Effector memory CD4-positive, alpha-beta T cell (primary cell): Measurements from ENCODE around the gene MMP15.
"Not testable (repeated sequence)": the region's sequence is repeated elsewhere in the genome, so short reads cannot be mapped to it uniquely, and the experiment has no call there.

Experiments
- DNase-seq, 3 donors: peaks; one replicate each; pipeline ENCODE4 v3.0.0-alpha.2; 2020
- H3K27ac ChIP-seq: 2 replicates; pipeline ENCODE4 v1.7.0; 2013; ENCODE audit warnings: mild to moderate bottlenecking, low read length, moderate library complexity; ENCODE audit not compliant: insufficient read depth, poor library complexity, severe bottlenecking
- H3K27me3 ChIP-seq: replicated peaks from 2 replicates; pipeline ENCODE4 v1.7.0; 2013; ENCODE audit warnings: mild to moderate bottlenecking, low read length; ENCODE audit not compliant: insufficient read depth, control insufficient read depth, poor library complexity, severe bottlenecking
- H3K36me3 ChIP-seq: 2 replicates; pipeline ENCODE4 v1.7.0; 2013; ENCODE audit warnings: mild to moderate bottlenecking, low read length, moderate library complexity; ENCODE audit not compliant: control insufficient read depth, insufficient read depth
- H3K4me1 ChIP-seq: 2 replicates; pipeline ENCODE4 v1.7.0; 2013; ENCODE audit warnings: low read length, mild to moderate bottlenecking; ENCODE audit not compliant: control insufficient read depth, insufficient read depth, poor library complexity, severe bottlenecking
- H3K4me3 ChIP-seq: 2 replicates; pipeline ENCODE4 v1.7.0; 2013; ENCODE audit warnings: low read length, low read depth, mild to moderate bottlenecking; ENCODE audit not compliant: insufficient read depth, poor library complexity, severe bottlenecking
- H3K9me3 ChIP-seq: 2 replicates; pipeline ENCODE4 v1.7.0; 2013; ENCODE audit warnings: mild to moderate bottlenecking, low read length, moderate library complexity; ENCODE audit not compliant: control insufficient read depth

Gene MMP15

DNA sequence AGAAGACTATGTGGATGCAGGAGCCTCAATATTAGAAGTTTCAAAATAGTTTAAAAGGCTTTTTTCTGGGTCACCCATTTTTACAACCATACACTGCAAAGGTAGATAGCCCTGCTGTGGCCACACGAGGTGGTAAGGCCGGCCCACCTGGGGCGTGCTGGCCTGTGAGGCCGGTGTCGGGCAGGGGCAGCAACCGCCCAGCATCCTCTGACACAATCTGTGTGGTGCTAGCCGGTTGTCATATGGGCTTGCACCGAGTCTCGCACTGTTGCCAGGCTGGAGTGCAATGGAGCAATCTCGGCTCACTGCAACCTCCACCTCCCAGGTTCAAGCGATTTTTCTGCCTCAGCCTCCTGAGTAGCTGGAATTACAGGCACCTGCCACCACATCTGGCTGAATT, 59.6 kb downstream of the MMP15 start:
- Histone ChIP-seq H3K27ac (no peak overlapping the region), H3K36me3 (no peaks in the 10 kb centered on the region), H3K27me3 (no peaks in the 10 kb centered on the region), H3K4me1 (no peaks in the 10 kb centered on the region), H3K4me3 (no peak overlapping the region), H3K9me3 (no peaks in the 10 kb centered on the region)
- DNase-seq: no peak

DNA sequence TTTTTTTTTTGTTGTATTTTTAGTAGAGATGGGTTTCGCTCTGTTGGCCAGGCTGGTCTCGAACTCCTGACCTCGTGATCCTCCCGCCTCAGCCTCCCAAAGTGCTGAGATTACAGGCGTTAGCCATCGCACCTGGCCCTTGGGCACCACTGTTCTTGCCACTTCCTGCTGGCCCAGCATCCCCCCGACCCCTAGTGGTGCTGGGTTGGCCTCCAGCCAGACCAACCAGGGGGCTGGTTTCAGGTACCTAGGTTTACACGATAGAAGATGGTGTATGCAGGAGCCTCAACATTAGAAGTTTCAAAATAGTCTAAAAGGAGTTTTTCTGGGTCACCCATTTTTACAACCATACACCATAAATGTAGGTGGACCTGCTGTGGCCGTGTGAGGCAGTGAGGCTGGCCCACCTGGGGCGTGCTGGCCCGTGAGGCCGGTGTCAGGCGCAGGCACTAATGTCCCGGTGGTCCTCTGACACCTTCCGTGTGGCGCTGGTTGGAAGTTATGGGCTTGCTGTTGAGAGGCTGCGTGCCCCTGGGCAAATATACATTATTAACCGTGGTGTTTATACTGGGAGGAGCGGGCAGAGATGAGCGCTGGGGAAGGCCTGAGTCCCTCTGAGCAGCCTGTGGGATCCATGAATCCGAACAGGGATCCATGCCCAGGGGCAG, 60.2 kb downstream of the MMP15 start:
- H3K27ac ChIP-seq: no peak overlapping the region
- no peak overlapping the region for H3K4me3 ChIP-seq
- no peaks in the 10 kb centered on the region for H3K4me1 ChIP-seq
- DNase-seq: no peak
- no peaks in the 10 kb centered on the region for H3K9me3 ChIP-seq
- no peaks in the 10 kb centered on the region for H3K36me3 ChIP-seq
- H3K27me3 ChIP-seq: no peaks in the 10 kb centered on the region

DNA sequence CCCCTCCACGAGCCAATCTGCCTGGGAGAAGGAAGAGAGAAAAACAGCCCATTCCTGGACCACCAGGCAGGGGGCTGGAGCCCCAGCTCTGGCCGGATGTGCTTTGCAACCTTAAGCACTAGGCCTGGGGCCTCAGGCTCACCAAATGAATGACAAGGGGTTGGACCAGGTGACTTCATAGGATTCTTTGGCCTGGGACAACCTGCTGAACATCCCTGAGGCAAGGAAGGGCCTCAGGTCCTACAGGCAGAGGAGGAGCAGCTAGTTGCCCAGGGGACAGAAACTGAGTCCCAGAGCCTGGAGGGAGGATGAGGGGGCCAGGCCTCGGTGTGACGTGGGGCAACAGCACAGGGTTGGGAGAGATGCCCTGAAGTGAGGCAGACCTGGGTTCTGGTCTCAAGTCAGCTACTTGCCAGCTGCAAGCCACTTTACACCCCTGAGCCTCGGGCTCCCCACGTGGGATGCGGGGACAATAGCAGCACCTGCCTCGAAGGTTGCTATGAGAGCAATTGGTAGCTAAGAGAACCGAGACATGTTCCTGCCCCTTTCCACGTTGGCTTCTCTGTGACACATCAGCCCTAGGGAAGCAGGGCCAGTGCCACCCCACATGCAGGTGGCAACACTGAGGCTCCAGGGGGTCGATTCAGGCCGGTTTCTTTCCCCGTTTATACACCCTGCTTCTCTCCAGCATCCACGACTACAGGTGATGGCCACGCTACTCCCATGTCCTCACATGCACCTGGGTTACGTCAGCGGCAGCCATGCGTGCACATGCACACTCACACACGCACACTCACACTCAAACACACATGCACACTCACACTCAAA, 61.0 kb downstream of the MMP15 start:
- Histone ChIP-seq H3K27me3 (no peaks in the 10 kb centered on the region), H3K4me1 (no peaks in the 10 kb centered on the region), H3K27ac (no peak overlapping the region), H3K4me3 (no peak overlapping the region), H3K9me3 (no peaks in the 10 kb centered on the region), H3K36me3 (no peaks in the 10 kb centered on the region)
- no peak for DNase-seq

DNA sequence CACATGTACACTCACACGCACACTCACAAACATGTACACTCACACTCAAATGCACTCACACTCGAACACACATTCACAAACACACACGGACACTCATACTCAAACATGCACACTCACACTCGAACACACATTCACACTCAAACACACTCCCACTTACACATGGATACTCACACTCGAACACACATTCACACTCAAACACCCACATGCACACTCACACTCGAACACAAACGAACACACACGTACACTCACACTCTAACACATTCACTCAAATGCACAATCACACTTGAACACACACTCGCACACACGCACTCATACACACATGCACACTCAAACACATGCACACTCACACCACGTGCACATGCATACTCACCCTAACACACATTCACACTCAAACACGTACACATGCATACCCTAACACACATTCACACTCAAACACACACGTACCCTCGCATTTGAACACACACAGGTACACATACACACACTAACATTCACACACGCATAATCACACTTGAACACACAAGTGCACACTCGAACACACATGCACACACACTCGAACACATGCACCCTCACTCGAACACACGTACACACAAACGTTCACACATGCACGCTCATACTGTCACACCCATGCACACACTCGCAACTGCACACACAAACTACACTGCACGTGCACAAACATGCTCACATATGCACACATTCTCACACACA, 61.8 kb downstream of the MMP15 start:
- Histone ChIP-seq H3K4me1 (no peaks in the 10 kb centered on the region), H3K36me3 (no peaks in the 10 kb centered on the region), H3K4me3 (no peak overlapping the region)

DNA sequence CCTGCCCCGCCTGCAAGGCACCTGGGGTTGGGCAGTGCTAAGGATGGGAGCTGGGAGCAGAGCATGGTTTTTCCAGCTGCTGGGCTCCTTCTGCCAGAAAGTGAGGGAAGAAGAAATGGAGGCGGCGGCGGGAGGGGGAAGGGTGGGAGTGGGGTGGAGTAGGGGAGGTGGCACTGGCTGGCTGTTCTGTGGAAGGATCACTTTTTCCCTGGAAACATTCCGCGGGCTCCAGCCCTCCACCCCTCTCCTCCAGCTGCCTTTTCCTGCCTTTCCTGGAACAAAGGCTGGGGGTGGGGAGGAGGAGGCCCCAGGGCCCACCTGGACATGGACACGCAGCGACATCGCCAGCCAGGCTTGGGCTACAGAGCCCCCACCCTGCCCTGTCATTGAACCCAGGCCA, 62.5 kb downstream of the MMP15 start:
- no peak for DNase-seq
- no peaks in the 10 kb centered on the region for H3K27me3 ChIP-seq
- no peaks in the 10 kb centered on the region for H3K4me1 ChIP-seq
- no peak overlapping the region for H3K27ac ChIP-seq
- H3K9me3 ChIP-seq: no peaks in the 10 kb centered on the region
- H3K4me3 ChIP-seq: no peak overlapping the region
- no peaks in the 10 kb centered on the region for H3K36me3 ChIP-seq

More for the DNA sequence above, 61.8 kb downstream of the MMP15 start:
- no peak overlapping the region for H3K27ac ChIP-seq
- H3K9me3 ChIP-seq: no peaks in the 10 kb centered on the region
- no peak for DNase-seq
- no peaks in the 10 kb centered on the region for H3K27me3 ChIP-seq

DNA sequence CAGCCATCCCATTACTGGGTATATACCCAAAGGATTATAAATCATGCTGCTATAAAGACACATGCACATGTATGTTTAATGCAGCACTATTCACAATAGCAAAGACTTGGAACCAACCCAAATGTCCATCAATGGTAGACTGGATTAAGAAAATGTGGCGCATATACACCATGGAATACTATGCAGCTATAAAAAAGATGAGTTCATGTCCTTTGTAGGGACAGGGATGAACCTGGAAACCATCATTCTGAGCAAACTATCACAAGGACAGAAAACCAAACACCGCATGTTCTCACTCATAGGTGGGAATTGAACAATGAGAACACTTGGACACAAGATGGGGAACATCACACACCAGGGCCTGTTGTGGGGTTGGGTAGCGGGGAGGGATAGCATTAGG, 64.8 kb downstream of the MMP15 start:
- H3K9me3 ChIP-seq, DNase-seq, H3K36me3 ChIP-seq, H3K4me1 ChIP-seq, H3K27me3 ChIP-seq, H3K4me3 ChIP-seq, H3K27ac ChIP-seq: not testable (repeated sequence)

DNA sequence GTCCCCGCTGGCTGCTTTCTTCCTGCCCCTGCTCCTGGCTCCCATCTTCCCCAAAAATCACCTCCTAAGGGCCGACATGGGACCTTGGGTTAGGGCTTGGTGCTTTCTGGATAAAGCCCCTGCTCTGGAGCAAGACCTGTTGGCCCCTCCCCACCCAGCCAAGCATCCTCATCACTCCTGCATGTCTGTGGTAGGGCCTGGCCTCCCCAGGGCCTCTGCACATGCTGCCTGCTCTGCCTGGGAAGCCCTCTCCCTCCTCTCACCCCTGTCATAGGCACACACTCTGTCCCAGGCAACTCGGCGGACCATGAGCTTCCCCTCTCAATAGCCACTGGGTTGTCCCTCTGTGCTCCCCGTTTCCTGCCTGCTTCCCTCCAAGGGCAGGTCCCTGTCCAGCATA, 68.5 kb downstream of the MMP15 start:
- Histone ChIP-seq H3K27ac (no peak overlapping the region), H3K27me3 (no peaks in the 10 kb centered on the region), H3K4me3 (no peak overlapping the region), H3K9me3 (no peaks in the 10 kb centered on the region), H3K36me3 (no peaks in the 10 kb centered on the region), H3K4me1 (no peaks in the 10 kb centered on the region)
- no peak for DNase-seq

DNA sequence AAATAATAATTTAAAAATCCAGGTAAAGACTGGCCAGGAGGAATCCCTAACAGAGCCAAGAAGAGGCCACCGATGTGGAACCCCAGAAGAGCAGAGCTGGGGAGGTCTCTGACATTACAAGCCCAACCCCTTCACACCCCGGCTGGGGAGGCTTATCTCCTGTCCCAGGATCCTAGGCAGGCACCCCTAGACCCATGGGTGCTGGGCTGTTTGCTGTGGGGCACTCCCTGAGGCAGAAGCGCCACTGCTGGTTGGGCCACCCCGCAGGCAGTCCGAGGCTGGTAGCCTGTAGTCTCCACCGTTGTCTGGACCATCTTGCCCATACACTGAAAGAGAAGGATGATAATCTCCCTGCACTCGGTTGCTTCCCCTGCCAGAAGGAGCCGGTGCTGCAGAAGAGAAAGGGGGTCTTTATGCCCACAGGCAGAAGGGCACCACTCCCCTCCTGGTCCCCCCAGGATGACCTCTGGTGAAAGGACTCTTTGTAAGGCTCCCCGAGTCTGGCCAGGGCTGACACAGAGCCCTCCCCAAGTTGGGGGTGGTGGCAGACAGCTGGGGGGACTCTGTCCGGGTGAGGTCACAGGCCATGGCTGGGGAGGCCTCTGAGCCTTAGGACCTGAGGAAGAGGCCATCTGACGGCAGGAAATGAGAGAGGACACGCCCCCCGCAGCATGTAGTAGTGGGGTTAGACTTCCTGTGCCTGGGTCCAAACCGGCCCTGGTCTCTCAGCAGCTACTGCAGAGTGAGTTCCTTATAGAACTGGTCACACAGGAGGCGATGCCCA, 69.4 kb downstream of the MMP15 start:
- H3K36me3 ChIP-seq: no peaks in the 10 kb centered on the region
- H3K9me3 ChIP-seq: no peaks in the 10 kb centered on the region
- no peaks in the 10 kb centered on the region for H3K27me3 ChIP-seq
- no peak overlapping the region for H3K4me3 ChIP-seq
- H3K27ac ChIP-seq: no peak overlapping the region
- DNase-seq: no peak
- H3K4me1 ChIP-seq: no peaks in the 10 kb centered on the region

DNA sequence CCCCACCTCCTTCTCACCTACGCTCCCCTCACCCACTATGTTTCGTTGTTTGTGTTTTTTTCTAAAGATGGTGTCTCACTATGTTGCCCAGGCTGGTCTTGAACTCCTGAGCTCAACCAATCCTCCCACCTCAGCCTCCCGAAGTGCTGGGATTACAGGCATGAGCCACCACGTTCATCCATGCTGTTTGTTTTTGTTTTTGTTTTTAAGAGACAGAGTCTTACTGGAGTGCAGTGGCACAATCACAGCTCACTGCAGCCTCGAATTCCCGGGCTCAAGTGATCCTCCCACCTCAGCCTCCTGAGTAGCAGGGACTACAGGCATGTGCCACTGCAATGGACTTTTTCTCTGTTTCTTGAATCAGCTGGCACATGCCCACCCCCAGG, 70.0 kb downstream of the MMP15 start:
- not testable (repeated sequence) for H3K36me3 ChIP-seq, H3K4me3 ChIP-seq

More for the DNA sequence above, 70.0 kb downstream of the MMP15 start:
- H3K4me1 ChIP-seq, H3K27me3 ChIP-seq, DNase-seq, H3K27ac ChIP-seq, H3K9me3 ChIP-seq: not testable (repeated sequence)
